GM18502 (cell line): ENCODE data around the gene AKAP7.
"Not testable (repeated sequence)": the region's sequence is repeated elsewhere in the genome, so short reads cannot be mapped to it uniquely, and the experiment has no call there.

Experiments
- ATAC-seq: cut with Tn5 transposase; IDR thresholded peaks from one replicate; pipeline ENCODE4 v1.9.1; 2021; ENCODE audit warnings: mild to moderate bottlenecking; ENCODE audit not compliant: unreplicated experiment, poor library complexity

AKAP7 gene

DNA sequence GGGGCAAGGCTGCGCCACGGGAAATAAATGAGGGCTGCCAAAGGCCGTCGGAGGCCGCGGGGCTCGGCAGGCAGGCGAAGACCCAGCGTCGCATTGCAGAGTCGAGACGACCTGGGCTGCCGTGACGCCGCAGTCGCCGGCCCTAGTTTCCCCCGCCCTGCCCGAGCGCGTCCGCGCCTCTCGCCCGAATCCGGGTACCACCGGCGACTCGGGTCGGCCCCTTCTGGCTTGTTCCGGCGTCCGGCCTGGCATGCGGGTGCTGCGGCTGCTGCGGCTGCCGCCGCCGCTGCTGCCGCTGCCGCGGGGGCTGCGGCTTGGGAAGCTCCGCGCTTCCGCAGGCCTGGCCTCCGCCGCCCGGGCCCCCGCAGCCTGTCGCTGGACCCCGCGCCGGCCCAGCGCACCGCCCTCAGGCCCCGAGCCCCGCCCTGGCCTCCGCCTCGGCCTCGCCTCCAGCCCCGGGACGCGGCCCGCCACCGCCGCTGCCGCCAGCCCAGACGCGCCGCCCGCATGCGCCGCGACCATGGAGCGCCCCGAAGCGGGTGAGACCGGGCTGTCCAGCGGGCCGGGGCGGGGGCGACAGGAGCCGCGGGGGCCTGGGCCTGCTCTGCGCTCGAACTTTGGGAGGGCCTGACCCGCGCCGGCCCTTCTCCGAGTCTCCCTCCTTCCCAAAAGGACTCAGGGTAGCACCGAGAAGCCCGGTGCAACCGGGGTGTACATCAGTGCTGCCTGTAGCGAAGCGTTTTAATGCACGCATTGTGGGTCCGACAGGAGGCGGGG, at the start of gene AKAP7:
AKAP7 (plus strand) TSS at position 224 of the 777 bp plus-strand sequence; CDS start at position 521, 297 bp downstream.
- ATAC-seq: peak; percentile 83

DNA sequence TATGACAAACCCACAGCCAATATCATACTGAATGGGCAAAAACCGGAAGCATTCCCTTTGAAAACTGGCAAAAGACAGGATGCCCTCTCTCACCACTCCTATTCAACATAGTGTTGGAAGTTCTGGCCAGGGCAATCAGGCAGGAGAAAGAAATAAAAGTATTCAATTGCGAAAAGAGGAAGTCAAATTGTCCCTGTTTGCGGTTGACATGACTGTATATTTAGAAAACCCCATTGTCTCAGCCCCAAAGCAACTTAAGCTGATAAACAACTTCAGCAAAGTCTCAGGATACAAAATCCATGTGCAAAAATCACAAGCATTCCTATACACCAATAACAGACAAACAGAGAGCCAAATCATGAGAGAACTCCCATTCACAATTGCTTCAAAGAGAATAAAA, 44.9 kb upstream of the AKAP7 start:
- ATAC-seq: not testable (repeated sequence)

GRCh38 chr6:131091944-131092343, 43.3 kb upstream of the AKAP7 start:
- ATAC-seq: not testable (repeated sequence)

DNA sequence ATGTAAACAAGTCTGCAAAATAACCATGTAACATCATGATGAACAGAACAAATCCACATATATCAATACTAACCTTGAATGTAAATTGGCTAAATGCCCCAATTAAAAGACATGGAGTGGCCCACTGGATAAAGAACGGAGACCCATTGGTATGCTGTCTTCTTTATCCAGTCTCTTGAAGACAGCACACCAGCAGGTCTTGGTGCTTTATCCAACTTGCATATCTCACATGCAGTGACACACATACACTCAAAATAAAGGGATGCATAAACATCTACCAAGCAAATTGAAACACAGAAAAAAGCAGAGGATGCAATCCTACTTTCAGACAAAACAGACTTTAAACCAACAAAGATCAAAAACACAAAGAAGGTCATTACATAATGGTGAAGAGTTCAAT, 41.9 kb upstream of the AKAP7 start:
- no peak for ATAC-seq

DNA sequence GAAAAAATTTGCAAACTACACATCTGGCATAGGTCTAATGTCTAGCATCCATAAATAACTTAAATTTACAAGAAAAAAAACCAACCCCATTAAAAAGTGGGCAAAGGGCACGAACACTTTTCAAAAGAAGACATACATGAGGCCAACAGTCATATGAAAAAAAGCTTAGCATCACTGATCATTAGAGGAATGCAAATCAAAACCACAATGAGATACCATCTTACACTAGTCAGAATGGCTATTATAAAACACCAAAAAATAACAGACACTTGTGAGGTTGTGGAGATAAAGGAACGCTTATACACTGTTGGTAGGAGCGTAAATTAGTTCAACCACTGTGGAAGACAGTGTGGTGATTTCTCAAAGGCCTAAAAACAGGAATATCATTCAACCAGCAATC, 38.5 kb upstream of the AKAP7 start:
- ATAC-seq: no peak

DNA sequence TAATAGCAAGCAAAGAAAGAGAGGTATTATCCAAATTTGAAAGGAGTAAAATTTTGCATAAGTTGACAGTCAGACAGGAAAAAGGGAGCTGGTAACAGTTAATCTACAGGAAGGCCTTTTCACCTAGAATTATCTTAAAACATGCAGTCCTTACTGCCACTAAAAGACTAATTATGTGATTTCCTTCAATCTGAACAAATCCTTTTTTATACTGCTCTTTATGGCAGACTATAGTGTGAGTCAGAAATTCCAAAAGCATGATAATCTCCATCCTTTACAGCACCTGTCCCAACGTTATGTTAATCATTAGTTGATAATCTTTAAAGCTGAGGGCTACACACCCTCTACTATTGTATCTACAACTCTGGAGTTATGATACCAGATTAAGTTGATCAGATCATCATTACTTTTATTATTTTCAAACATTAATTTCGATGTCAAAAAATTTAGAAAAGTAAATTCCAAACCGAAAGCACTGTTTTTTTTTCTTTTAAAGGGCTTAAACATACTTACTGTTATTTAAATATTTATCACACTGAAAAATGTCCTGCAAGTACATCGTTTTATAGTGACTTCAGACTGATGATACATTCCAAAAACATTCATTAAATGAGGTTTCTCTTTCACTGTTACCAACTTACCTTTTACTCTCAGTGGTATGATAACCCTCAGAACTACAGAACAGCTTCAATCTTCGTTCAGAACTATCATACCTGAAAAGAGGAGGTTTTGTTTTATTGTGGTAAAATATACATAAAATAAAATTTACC, 33.2 kb upstream of the AKAP7 start:
- ATAC-seq: no peak

- no peak for ATAC-seq
These were observed 32.0 kb upstream of the AKAP7 start for GRCh38 chr6:131103296-131103695.

GRCh38 chr6:131103901-131104300, 31.4 kb upstream of the AKAP7 start:
- no peak for ATAC-seq

DNA sequence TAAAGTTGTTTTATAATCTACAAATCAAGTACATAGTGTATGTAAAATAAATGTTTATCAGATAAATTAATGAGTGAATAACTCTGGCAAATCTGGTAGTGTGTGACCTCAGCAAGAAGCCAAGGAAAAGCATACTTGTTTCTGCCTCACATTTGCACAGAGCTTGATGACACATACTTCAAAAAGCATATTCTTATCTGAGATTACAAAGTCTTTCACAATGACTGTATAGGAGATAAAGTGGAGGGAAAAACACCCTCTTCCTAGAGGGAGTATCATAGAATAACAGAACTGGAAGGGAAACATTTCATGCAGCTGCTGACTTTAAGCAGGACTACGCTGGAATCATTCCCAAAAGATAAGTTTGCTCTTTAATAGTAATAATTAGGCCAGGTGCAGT, 28.1 kb upstream of the AKAP7 start:
- ATAC-seq: peak; percentile 36

- no peak for ATAC-seq
These were observed 23.0 kb upstream of the AKAP7 start for GRCh38 chr6:131112249-131112648.

DNA sequence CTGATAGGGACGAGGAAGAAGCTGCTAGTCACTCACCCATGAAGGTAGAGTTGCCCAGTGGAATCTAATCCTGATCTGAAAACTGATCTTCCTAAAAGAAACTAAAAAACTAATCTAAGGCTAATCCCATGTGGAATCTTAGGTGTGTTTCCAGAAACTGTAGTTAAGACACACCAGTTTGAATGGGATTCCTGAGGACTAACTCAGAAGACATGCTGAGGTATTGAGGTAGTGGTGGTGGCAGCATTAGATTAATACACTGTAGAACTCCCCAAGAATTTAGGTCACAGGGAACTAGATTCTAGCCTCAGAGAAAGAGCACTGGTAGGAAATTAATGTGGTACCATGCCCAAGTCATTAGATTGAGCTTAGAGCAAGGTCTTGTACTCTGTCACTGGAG, 19.6 kb upstream of the AKAP7 start:
- ATAC-seq: no peak

GRCh38 chr6:131116321-131116720, 18.9 kb upstream of the AKAP7 start:
- no peak for ATAC-seq

- no peak for ATAC-seq
These were observed 18.4 kb upstream of the AKAP7 start for GRCh38 chr6:131116755-131117360.

DNA sequence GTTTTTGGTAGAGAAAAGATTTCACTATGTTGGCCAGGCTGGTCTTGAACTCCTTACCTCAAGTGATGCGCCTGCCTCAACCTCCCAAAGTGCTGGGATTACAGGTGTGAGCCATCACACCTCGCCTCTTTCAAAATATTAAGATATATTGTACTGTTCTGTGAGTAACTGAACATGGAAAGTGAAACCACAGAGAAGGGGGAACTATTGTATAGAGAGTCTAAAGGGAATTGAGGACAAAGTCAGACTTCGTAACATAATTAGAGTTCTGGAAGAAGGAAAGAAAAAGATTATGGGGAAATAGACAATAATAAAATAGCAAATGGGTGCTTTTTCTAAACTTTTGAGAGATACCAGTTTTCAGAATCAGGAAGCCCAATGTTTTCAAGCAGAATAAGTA, 17.4 kb upstream of the AKAP7 start:
- ATAC-seq: no peak

GRCh38 chr6:131122007-131122406, 13.3 kb upstream of the AKAP7 start:
- no peak for ATAC-seq

DNA sequence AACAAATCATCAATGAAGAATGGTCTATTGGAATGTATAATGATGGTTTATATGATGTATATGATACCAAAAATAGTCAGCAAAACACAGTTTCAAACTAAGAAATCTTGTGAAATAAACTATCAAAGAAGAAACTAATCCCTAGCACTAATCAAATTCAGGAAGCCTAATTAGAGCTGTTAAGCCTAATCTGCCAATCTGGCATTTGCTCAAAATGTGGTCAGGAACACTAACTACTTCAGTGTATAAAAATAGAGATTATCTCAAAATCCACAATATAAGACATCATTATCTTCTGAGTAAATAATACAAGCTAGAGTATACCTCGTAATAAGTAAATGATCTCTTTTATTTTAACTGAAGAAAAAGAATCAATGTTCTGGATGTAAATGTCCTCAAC, 12.8 kb upstream of the AKAP7 start:
- ATAC-seq: no peak

- no peak for ATAC-seq
These were observed 10.8 kb upstream of the AKAP7 start for GRCh38 chr6:131124336-131125071.

GRCh38 chr6:131125431-131125830, 9.8 kb upstream of the AKAP7 start:
- no peak for ATAC-seq

- ATAC-seq: peak; percentile 48
These were observed 5.3 kb upstream of the AKAP7 start for GRCh38 chr6:131129689-131130553.

DNA sequence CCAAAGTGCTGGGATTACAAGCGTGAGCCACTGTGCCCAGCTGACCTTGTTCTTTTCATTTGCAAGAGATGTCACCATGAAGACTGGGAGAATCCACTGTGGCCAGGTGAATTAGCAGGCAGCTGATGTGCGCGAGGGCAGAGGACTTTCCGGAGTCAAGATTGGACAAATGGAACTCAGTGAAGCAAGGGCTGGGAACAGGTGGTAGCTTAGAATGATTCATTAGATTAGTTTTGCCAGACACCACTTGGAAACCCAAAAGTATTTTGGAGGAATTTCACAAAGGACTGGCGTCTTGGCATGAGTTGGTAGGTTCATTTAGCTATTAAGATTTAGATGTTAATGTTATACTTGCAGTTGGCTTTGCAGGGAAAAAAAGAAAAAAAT, 4.7 kb upstream of the AKAP7 start:
- no peak for ATAC-seq
